GM18870 (cell line): ENCODE results near the gene SMG7.

ENCODE experiments used
- ATAC-seq: cut with Tn5 transposase; IDR thresholded peaks from one replicate; pipeline ENCODE4 v1.9.1; 2021; ENCODE audit warnings: moderate library complexity; ENCODE audit not compliant: unreplicated experiment

The SMG7 gene

DNA sequence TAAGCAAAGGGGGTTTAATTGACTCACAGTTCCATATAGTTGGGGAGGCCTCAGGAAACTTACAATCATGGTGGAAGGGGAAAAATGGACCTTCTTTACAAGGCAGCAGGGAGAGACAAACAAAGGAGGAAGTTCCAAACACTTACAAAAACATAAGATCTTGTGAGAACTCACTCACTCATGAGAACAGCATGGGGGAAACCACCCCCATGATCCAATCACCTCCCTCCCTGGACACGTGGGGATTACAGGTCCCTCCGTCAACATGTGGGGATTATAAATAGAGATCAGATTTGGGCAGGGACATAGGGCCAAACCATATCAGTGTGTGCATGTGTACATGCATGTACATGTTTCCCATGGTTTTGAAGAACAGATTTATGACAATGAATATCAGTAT is 5.5 kb upstream of the SMG7 start:
- ATAC-seq: no peak

DNA sequence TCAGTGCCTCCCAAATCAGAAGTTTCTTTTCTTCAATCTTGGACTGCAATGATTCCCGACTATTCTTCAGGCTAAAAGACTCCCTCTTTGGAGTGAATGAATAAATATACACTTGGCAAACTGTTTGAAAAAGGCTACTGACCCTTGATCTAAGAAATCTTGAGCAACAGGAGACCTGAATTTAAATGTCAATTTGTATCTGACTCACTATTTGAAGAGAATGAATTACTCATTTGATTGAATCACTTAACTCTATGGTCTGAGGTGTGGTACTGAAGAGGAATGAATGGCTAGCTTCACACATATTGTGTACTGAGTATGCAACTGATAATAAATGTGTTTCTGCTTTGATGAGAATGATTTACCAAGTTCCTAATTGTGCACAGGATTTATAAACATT is 4.6 kb upstream of the SMG7 start:
- ATAC-seq: no peak

GRCh38 chr1:183470147-183470960 is 1.9 kb upstream of the SMG7 start:
- no peak for ATAC-seq

DNA sequence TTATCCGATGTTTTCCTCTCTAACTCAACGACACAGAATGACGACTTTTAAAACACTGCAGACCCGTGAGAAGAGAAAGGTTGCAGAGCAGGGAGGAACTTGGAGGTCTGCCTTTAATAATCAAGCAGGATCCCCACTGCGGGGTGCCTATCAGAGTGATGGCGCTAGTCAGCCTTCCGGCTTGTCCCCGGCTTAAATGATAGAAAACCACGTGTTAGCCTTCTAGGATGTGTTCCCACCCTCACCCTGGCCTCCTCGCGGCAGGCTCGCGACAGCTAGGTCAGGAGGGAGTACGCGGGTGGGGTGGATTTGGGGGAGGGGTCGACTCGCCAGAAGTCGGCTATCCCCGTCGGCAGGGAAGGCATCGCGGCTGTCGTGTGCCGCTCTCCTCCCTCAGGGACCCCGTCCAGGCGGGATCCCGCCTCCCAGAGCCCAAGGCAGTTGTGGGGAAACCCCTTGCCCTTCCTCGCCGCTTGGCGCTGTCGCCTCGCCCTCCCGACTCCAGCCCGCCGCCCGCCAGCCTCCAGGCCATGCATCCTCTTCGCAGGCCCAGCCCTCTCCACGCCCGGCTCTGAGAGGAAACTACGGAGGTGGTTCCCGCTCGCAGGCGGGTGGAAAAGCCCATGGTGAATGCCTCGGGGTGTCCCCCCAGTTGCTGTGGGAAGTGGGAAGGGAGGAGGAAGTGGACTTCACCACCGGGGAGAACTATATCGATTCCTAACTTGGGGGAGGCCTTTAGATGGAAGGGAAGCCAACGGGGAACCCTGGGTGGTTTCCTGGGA is 1.1 kb upstream of the SMG7 start:
- peak; percentile 30 for ATAC-seq

GRCh38 chr1:183471743-183472487 is 384 bp upstream of the SMG7 start:
- peak; percentile 57 for ATAC-seq

- no peak for ATAC-seq
These were observed 878 bp downstream of the SMG7 start for GRCh38 chr1:183473217-183473536.

GRCh38 chr1:183476081-183476480 is 3.8 kb downstream of the SMG7 start:
- ATAC-seq: no peak

DNA sequence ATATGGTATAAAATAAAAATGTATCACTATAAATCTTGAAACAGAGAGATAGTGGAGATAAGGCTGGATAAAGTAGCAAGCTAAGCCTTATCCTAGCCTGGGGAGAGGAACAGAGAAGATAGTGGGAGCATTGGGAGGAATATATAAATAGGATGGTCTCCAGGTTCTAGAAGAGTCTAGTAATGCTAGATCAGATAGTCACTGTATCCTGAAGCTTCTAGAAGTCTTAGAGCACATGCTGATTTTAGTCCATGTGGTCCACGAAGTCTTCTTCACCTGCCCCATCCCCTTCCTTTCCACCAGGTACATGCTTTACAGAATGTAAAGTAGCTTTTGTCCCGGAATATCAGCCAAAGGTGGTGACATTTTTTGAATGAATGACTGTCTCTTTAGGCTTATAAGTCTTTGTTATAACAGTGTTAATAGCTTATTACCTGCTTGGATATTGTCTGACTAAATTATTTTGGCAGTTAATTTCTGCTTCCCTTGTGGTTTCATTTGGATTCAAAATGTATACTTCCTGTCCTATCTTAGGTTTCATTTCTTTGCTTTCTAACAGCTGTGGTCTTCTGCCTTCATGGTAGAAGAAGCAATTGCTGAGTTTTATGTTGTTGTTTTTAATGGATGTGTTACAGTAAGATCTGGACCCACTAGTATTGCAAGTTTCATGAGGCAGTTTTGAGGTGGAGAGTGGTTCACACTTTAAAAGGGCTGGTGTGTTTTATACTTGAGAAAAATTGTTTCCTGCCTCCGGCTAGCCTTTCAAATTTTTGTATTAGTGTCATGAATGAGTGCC is 5.9 kb downstream of the SMG7 start:
- no peak for ATAC-seq

- ATAC-seq: peak; percentile 45
These were observed 8.7 kb downstream of the SMG7 start for GRCh38 chr1:183480971-183481441.

- ATAC-seq: no peak
These were observed 10.9 kb downstream of the SMG7 start for GRCh38 chr1:183483224-183483623.

GRCh38 chr1:183484254-183484653 is 12.0 kb downstream of the SMG7 start:
- ATAC-seq: no peak

DNA sequence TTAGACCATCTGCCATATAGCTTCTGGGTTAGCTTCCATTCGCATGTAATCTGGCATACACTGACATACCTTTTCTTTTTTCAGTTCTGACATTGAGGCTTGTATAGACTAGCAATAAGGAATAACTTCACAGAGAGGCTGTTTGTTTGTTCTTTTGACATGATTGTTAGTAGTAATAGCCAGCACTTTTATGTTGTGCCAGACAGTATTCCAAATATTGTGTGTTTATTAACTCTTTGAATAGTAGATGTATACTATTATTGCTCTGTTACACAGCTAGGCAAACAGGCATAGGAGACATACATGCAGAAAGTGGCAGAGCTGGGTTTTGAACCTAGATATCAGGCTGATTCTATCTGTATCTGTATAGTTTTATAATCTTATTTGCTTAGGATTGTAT is 12.6 kb downstream of the SMG7 start:
- no peak for ATAC-seq

GRCh38 chr1:183487674-183488442 is 15.6 kb downstream of the SMG7 start:
- no peak for ATAC-seq

DNA sequence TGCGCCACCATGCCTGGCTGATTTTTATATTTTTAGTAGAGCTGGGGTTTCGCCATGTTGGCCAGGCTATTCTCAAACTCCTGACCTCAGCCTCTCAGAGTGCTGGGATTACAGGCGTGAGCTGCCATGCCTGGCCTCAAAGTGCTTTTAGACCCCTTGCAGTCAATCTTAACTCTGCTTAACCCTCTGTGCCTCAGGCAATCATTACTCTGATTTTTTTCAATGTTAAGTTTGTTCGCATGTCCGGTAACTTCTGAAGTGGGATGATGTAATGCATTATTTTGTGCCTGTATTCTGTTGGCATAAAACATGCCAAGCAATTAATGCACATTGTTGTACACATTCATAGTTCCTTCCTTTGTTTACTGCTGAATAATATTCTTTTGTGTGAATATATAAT is 18.6 kb downstream of the SMG7 start:
- no peak for ATAC-seq

- no peak for ATAC-seq
These were observed 21.4 kb downstream of the SMG7 start for GRCh38 chr1:183493540-183494245.

DNA sequence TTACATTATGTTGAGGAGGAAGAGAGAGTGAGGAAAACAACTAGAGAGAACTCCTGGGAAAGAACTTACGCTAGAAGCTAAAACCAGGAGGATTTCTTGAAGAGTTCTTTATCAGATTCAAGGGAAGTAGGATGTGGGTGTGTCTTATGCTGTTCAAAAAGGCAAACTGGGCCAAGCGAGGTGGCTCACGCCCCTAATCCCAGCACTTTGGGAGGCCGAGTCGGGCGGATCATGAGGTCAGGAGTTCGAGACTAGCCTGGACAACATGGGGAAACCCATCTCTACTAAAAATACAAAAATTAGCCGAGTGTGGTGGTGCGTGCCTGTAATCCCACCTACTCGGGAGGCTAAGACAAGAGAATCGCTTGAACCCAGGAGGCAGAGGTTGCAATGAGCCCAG is 23.1 kb downstream of the SMG7 start:
- no peak for ATAC-seq

- ATAC-seq: no peak
These were observed 24.9 kb downstream of the SMG7 start for GRCh38 chr1:183497218-183497617.

DNA sequence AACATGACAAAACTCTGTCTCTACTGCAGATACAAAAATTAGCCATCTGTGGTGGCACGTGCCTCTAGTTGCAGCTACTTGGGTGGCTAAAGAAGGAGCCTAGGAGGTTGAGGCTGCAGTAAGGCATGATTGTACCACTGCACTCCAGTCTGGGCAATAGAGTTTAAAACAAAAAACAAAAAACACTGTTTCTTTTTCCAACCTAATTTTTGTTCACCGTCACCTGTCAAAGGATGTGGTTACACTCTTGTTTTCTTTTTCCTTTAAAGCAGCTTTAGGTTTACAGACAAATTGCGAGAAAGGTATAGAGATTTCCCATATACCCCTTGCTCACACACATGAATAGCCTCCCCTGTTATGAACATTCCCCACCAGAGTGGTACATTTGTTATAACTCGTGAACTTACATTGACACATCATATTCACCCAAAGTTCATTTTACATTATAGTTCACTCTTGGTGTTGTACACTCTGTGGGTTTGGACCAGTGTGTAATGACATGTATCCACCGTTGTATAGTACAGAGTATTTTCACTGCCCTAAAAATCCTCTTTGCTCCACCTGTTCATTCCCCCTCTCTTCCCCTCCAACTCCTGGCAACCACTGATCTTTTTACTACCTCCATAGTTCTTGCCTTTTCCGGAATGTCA is 26.2 kb downstream of the SMG7 start:
- no peak for ATAC-seq
